Measurements from ENCODE around the gene CEPT1.

Gene CEPT1

DNA sequence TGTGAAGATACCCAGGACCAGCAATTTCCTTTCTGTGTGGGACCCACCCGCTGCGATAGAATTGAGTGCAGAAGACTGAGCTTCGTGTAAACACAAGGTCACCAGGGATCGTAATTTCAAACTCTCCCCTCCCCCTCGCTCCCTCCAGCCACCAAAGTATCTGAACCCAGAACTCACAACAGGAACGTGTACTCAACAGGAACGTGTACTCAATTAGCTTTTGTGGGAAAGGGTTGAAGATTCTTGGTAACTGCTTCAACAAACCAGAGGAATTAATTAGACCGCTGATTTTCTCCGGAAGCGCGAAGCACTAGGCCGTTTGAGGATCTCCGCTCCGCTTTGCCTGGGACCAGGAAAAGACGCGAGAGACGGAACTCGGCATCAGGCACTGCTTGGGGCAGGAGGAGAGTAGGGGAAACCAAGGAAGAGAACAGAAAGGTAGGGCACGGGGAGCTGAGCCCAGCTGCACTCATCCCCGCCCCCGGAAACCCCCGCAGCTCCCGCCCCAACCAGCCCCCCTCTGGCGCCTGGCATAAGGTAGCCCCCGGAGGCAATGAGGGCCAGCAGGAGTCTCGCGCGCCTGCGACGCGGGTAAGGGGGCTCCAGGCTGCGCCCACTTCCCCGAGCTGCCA, 583 bp upstream of the CEPT1 start:
- Mint-ChIP-seq H3K4me1 (ENCODE audit: low read depth) (peaks cover 53% of the 10 kb centered on the region), H3K4me3 (peak overlapping the region; percentile 100), H3K9me3 (ENCODE audit: low read depth) (no peaks in the 10 kb centered on the region), H3K36me3 (peaks cover 9% of the 10 kb centered on the region), H3K27ac (peak overlapping the region; percentile 100), H3K27me3 (no peaks in the 10 kb centered on the region)

DNA sequence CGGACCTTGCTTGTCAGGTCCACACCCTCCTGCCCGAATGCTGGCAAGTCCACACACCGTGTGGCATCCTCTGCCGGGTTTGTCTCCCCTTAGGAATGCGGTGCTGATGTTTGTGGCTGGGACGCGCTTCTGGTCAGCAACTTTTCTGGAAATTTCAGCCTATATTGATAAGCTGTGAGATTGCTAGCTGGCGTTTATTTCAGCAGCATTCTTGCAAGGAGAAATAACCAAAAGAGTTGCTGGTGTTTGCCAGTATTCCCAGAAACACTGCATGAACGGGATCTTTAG, 601 bp downstream of the CEPT1 start:
- peak overlapping the region; percentile 100 for H3K4me3 Mint-ChIP-seq
- H3K27ac Mint-ChIP-seq, result peak overlapping the region; percentile 50
- H3K4me1 Mint-ChIP-seq (ENCODE audit: low read depth), result peaks cover 53% of the 10 kb centered on the region
- no peaks in the 10 kb centered on the region for H3K9me3 Mint-ChIP-seq (ENCODE audit: low read depth)
- H3K27me3 Mint-ChIP-seq, result no peaks in the 10 kb centered on the region
- peaks cover 6% of the 10 kb centered on the region for H3K36me3 Mint-ChIP-seq

DNA sequence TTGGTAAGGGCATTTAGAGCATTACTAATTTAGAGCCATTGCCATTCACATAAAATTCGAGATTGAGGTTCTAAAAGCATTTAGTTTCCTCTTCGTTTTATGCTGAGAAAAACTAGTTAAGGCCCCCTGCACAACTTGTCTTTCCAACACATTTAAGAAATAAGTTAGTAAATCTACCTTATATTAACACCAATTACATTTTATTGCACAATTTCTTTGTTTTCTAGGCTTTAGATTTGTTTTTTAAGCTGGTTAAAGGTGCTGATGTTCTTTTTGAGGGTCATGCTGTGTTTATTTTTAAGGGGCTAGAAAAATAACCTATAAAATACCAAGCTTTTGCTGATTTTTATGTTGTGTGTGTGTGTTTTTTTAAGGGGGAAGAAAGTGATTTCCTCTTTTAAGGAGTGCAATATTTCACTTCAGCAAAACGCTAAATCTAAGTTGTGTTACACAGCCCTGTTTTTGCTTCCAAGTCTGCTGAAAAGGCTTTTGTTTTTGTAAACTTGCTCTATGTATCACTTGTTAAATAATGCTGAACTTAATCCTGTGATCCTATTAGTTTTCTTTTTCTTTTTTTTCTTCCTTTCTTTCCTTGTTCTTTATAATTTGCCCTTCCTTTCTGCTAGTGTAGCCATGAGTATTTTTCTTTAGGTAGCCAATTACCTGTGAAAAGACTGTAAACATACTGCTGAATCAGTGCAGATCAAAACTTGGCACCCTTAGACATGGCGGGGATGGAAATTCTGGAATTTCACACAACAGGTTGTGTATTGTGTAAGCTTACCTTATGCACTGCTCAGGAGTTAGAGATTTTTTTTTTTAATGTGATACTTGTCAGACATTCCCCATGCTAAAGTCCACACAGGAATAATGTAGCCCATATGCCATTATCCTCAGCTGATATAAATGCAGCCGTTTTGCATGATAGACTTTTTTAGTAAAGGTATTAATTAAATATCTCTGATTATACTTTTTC, 1.5 kb downstream of the CEPT1 start:
- H3K4me3 Mint-ChIP-seq, result peak overlapping the region; percentile 100
- H3K4me1 Mint-ChIP-seq (ENCODE audit: low read depth), result peaks cover 60% of the 10 kb centered on the region
- no peaks in the 10 kb centered on the region for H3K9me3 Mint-ChIP-seq (ENCODE audit: low read depth)
- H3K27ac Mint-ChIP-seq, result peak overlapping the region; percentile 50
- no peaks in the 10 kb centered on the region for H3K27me3 Mint-ChIP-seq
- H3K36me3 Mint-ChIP-seq, result peaks cover 7% of the 10 kb centered on the region

DNA sequence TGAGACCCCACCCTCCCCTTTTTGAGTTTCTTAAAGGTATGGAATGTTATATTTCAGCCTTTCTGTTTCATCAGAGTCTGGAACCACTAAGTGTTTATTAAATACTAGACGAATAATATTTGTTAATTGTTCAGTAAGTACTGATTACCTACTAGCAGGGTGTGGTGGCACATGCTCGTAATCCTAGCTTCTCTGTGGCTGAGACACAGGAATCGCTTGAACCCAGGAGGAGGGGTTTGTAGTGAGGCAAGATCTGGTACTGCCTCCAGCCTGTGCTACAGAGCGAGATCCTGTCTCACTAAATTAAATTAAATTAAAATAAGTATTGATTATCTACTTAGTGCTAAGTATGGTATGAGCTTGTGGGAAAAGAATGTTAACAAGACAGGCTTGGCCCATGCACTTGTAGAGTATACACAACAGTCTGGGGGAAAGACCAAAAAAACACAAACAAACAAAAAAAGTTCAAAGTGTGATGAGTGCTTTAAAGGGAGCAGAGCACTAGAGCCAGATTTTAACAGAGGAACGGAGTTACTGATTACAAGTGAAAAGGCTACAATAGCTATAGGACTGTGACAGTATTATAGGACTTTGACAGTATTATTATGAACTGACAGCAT, 2.4 kb downstream of the CEPT1 start:
- Mint-ChIP-seq H3K9me3 (ENCODE audit: low read depth) (no peaks in the 10 kb centered on the region), H3K27ac (peak overlapping the region; percentile 64), H3K4me1 (ENCODE audit: low read depth) (peaks cover 67% of the 10 kb centered on the region), H3K4me3 (peak overlapping the region; percentile 63), H3K27me3 (no peaks in the 10 kb centered on the region), H3K36me3 (peaks cover 7% of the 10 kb centered on the region)

DNA sequence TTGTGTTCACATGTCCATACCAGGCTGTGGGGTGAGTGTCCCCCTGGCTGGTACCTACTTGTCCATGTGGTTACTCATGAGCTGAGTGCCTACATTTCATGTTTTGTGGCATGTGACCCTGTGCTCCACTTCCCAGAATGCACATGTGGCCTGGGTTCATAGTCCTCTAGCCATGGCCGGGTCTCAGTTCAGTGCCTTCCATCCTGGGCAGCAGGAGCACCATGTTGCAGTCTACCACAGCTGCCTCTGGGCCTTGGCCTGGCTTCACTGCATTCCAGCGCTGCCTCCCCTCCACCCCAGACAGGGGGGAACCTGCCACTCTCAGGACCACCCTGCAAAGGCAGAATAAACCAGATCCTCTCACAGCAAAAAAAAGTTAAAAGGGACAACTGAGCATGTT, 5.5 kb downstream of the CEPT1 start:
- H3K27ac Mint-ChIP-seq, result peak overlapping the region; percentile 76
- H3K4me1 Mint-ChIP-seq (ENCODE audit: low read depth), result peaks cover 76% of the 10 kb centered on the region
- no peaks in the 10 kb centered on the region for H3K9me3 Mint-ChIP-seq (ENCODE audit: low read depth)
- H3K36me3 Mint-ChIP-seq, result peaks cover 13% of the 10 kb centered on the region
- no peaks in the 10 kb centered on the region for H3K27me3 Mint-ChIP-seq
- no peak overlapping the region for H3K4me3 Mint-ChIP-seq

DNA sequence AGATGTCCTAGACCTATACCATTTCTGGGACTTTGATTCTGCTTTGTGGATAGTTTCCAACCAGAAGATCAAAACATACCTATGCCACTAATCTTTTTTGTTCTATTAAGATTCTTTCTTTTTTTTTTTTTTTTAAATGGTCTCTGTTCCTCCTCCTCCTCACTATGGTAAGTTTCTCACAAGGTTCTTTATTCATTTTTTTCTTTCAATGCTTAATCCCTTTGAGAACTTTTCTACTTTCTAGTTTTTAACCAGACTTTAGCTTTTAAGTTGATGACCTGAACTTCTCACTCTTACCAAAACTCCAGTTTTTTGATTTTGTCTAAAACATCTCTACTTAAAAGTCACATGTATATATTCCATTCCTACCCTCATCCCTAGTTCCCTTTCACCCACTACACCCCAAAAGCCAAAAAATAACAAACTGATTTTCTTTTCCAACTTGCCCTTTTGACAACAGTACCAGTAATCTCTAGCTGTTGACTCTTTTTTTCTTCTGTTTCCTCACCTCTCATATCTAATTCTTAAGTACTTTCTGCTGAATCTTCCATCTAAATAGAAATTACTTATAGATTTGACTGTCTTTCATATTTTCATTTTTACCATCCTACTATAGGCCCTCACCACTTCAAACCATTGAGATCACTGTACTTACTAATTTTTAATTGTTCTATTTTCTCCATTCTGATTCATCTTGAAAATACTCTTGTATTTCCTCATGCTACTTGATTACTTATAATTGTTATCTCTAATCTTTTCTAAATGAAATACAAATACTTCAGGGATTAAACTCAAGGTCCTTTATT, 6.1 kb downstream of the CEPT1 start:
- Mint-ChIP-seq H3K27ac (peak overlapping the region; percentile 76), H3K4me3 (peak overlapping the region; percentile 21), H3K36me3 (peaks cover 13% of the 10 kb centered on the region), H3K4me1 (ENCODE audit: low read depth) (peaks cover 73% of the 10 kb centered on the region), H3K9me3 (ENCODE audit: low read depth) (no peaks in the 10 kb centered on the region), H3K27me3 (no peaks in the 10 kb centered on the region)

DNA sequence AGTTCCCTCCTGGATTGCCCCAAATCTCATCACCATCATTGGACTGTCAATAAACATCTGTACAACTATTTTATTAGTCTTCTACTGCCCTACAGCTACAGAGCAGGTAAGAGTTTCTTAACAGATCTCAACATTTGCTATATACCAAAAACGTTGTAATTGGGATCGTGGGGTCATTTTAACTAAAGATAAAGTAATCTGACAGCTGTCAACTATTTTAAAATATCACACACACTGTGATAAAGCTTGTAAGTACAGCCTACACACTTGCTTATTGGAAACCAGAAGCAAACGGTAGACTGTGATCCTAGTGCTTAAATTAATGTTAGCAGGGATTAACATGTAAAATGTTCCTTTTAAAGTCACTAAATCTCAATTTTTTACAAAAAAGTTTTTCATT, 7.9 kb downstream of the CEPT1 start:
- peaks cover 20% of the 10 kb centered on the region for H3K36me3 Mint-ChIP-seq
- no peak overlapping the region for H3K27ac Mint-ChIP-seq
- peaks cover 77% of the 10 kb centered on the region for H3K4me1 Mint-ChIP-seq (ENCODE audit: low read depth)
- H3K9me3 Mint-ChIP-seq (ENCODE audit: low read depth), result no peaks in the 10 kb centered on the region
- peak overlapping the region; percentile 8 for H3K4me3 Mint-ChIP-seq
- no peaks in the 10 kb centered on the region for H3K27me3 Mint-ChIP-seq

DNA sequence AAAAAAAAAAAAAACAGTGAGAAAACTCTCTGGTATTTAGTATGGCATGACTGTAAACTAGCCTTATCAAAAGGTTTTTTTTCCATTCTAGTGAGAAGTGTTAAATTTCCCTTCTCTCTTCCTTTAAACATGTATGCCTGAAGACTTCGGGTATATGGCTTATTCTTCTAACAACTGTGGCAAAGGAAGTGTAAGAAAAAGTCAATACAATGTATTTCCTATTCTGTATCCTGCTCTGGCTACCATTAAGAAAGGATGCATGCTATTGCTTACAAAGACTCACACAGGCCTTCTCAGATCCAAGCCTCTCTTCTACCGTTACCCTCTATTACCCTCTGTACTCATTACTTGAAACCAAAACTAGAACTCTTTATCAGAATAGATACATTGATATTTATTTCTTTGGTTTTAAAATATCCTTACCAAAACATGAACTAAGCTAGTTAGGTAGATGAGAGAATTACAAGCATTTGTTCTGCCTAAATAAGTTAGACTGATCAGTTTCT, 8.4 kb downstream of the CEPT1 start:
- no peaks in the 10 kb centered on the region for H3K27me3 Mint-ChIP-seq
- H3K4me1 Mint-ChIP-seq (ENCODE audit: low read depth), result peaks cover 77% of the 10 kb centered on the region
- peak overlapping the region; percentile 33 for H3K4me3 Mint-ChIP-seq
- no peaks in the 10 kb centered on the region for H3K9me3 Mint-ChIP-seq (ENCODE audit: low read depth)
- H3K27ac Mint-ChIP-seq, result peak overlapping the region; percentile 12
- peaks cover 22% of the 10 kb centered on the region for H3K36me3 Mint-ChIP-seq

DNA sequence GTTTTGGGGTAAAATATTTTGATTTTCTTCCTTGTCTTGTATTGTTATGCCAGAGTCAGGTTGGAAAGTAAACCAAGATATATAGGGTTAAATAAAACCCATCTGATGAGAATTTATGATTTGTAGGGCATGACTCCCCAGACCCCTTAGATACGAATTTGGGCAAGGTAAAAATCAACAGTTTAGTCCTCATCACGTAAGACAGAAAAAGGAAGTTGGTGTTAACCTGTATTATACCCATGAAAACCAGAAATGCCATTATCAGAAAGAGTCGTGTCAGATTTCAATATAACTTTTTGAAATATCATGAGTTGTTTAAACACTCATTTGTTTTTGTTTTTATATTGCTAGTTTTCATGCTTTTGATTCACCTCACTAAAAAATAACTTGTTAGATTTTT, 11.8 kb downstream of the CEPT1 start:
- Mint-ChIP-seq H3K9me3 (ENCODE audit: low read depth) (no peaks in the 10 kb centered on the region), H3K4me3 (peak overlapping the region; percentile 51), H3K36me3 (peaks cover 38% of the 10 kb centered on the region), H3K27me3 (no peaks in the 10 kb centered on the region), H3K27ac (peak overlapping the region; percentile 50), H3K4me1 (ENCODE audit: low read depth) (peaks cover 82% of the 10 kb centered on the region)

DNA sequence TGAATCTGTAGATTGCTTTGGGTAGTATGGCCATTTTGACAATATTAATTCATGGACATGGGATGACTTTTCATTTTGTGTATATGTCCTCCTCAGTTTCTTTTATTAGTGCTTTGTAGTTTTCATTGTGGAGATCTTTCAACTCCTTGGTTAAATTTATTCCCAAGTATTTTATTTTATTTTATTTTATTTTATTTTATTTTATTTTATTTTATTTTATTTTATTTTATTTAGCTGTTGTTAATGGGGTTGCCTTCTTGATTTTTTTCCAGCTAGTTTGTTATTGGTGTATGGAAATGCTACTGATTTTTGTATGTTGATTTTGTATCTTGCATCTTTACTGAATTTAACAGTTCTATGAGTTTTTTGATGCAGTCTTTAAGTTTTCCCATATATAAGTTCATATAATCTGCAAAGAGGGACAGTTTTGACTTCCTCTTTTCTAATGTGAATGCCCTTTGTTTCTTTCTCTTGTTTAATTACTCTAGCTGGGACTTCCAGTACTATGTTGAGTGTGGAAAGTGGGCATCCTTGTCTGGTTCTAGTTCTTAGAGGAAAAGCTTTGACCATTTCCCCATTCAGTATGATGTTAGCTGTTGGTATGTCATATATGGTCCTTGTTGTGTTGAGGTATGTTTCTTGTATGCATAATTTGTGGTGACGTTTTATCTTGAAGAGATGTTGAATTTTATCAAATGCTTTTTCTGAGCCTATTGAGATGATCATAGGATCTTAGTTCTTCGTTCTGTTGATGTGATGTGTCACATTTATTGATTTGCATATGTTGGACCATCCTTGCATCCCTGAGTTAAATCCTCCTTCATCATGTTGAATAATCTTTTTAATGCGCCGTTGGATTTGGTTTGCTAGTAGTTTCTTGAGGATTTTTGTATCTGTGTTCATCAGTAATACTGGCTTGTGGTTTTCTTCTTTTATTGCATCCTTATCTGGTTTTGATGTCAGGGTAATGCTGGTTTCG, 14.3 kb downstream of the CEPT1 start:
- Mint-ChIP-seq H3K4me1 (ENCODE audit: low read depth) (peaks cover 65% of the 10 kb centered on the region), H3K4me3 (peak overlapping the region; percentile 33), H3K27ac (no peak overlapping the region), H3K36me3 (peaks cover 37% of the 10 kb centered on the region), H3K27me3 (no peaks in the 10 kb centered on the region), H3K9me3 (ENCODE audit: low read depth) (no peaks in the 10 kb centered on the region)

DNA sequence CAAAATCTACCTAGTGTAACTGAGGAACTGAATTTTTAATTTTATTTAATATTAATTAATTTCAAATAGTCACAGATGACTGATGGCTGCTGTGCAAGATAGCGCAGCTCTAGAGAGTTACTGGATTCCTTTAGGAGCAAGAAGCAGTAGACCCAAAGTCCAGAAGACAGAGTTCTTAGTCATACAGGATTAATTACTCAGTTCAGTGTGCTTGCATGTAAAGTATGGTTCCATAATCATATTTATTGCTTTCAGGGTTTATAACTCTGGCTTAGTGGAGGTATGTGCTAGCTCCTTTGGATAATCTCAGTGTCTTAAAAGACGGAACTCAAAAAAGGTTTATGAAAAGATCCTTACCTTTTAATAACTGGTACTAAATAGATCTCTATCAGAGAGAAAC, 17.4 kb downstream of the CEPT1 start:
- Mint-ChIP-seq H3K4me3 (no peak overlapping the region), H3K27me3 (no peaks in the 10 kb centered on the region), H3K36me3 (peaks cover 31% of the 10 kb centered on the region), H3K4me1 (ENCODE audit: low read depth) (peaks cover 41% of the 10 kb centered on the region), H3K27ac (no peak overlapping the region), H3K9me3 (ENCODE audit: low read depth) (no peaks in the 10 kb centered on the region)

DNA sequence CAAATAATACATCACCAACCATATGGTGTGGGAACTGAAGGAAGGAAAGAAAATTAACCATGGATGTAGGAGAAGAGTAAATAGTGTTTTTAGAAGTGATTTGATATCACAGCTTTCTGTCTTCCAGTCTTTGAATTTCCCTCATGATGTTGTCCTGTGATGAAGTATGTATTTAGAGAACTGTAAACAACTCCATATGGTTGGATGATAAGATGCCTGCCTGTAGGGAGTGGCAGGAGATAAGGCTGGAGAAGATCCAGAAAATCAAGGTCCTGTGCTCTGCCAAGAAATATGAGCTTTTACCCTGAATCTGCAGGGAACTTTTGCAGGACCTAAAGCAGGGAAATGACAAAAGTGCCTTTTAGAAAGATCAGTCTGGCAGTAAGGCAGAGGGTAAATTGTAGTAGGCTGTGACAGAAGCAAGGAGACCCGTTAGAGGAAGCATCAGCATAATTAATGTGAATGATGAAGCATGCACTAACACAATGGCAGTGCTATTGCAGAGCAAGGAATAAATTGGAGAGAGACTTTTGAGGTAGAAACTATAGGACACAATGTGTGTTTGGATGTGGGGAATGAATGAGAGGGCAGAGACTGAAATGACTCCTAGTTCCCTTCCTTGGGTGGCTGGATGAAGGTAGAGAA, 21.9 kb downstream of the CEPT1 start:
- no peaks in the 10 kb centered on the region for H3K9me3 Mint-ChIP-seq (ENCODE audit: low read depth)
- no peak overlapping the region for H3K27ac Mint-ChIP-seq
- no peaks in the 10 kb centered on the region for H3K27me3 Mint-ChIP-seq
- H3K36me3 Mint-ChIP-seq, result peaks cover 7% of the 10 kb centered on the region
- H3K4me3 Mint-ChIP-seq, result no peak overlapping the region
- H3K4me1 Mint-ChIP-seq (ENCODE audit: low read depth), result peaks cover 14% of the 10 kb centered on the region

DNA sequence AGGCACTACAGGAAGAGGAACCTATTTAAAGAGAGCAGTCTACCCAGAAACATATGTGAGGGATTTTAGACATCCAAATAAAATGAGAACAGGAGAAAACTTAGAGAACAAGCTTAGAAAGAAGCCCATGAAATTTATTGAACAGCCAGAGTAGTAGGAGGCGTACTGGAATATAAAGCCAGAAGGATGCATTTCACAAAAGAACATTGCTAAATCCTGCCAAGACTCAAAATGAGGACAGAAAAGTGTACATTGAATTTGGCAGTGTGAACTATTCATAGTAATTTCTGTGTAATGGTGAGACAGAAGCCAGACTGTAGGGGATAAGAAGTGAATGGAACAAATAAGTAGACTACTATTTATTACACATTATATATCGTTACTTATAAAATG, 22.5 kb downstream of the CEPT1 start:
- Mint-ChIP-seq H3K4me3 (no peak overlapping the region), H3K27me3 (no peaks in the 10 kb centered on the region), H3K36me3 (peaks cover 7% of the 10 kb centered on the region), H3K4me1 (ENCODE audit: low read depth) (peaks cover 14% of the 10 kb centered on the region), H3K27ac (no peak overlapping the region), H3K9me3 (ENCODE audit: low read depth) (no peaks in the 10 kb centered on the region)

Measured in activated naive CD8-positive, alpha-beta T cell (primary cell).